Measurements from ENCODE around the gene IFNLR1.

Gene IFNLR1

DNA sequence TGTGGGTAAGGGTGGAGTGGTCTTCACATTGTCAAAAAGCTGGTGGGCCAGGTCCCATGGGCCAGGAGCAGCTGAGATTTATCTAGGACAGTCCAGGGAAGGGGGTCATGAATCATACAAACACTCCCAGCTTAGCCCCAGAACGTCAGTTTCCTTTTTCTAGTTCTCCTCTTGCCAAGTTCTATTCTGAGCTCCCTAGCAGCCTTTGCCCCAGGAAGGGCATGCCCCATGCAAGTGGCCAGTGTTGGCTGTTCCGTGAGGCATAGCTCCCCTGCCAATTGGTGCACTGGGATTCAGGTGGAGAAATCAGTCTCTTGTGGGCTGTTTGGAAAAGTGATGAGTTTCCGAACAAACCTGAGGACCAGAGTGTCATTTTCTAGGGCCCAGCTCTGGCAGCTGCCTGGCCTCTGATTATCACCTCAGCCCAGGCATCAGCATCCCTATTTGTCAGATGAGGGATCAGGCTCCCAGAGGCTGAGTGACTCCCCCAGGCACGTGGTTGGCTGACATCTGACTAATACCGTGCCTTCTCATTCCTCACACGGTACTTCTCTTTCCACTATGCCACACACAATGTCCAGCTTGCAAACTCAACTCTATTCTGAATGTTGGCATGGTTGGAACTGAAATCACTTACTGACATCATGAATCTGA lies 60.9 kb downstream of the IFNLR1 start:
- H3K9me3 ChIP-seq, result peaks cover 9% of the 10 kb centered on the region
- DNase-seq (ENCODE audit: low spot score in 2 of 2), result no peak
- H3K27me3 ChIP-seq (ENCODE audit: low read depth), result no peaks in the 10 kb centered on the region
- in situ Hi-C loops (cut with MboI; ENCODE audit: low sequenced_read_pairs), result no loop called here
- no peak overlapping the region for H3K4me3 ChIP-seq
- no peaks in the 10 kb centered on the region for H3K36me3 ChIP-seq (replicated peaks)
- H3K4me1 ChIP-seq, result no peaks in the 10 kb centered on the region

DNA sequence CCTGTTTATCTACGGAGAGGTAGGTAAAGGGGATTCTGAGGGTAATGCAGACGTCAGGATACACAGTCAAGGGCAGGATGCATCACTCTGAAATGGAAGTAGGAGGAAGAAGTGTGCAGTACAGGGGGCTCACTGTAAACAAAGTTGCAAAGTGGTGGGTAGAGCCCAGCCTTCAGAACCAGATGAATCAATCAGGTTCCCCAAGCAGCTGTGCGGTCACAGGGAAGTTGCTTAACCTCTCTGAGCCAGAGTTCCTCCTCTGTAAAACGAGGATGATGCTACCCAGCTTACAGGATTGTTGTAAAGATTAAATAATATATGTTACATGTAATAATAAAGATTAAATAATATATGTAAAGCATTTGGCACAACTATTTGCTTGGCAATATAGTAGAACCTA lies 61.6 kb downstream of the IFNLR1 start:
- no peak overlapping the region for H3K4me3 ChIP-seq
- DNase-seq (ENCODE audit: low spot score in 2 of 2), result no peak
- H3K36me3 ChIP-seq (replicated peaks), result no peaks in the 10 kb centered on the region
- no peaks in the 10 kb centered on the region for H3K4me1 ChIP-seq
- H3K27me3 ChIP-seq (ENCODE audit: low read depth), result no peaks in the 10 kb centered on the region
- in situ Hi-C loops (cut with MboI; ENCODE audit: low sequenced_read_pairs), result no loop called here
- peaks cover 8% of the 10 kb centered on the region for H3K9me3 ChIP-seq

DNA sequence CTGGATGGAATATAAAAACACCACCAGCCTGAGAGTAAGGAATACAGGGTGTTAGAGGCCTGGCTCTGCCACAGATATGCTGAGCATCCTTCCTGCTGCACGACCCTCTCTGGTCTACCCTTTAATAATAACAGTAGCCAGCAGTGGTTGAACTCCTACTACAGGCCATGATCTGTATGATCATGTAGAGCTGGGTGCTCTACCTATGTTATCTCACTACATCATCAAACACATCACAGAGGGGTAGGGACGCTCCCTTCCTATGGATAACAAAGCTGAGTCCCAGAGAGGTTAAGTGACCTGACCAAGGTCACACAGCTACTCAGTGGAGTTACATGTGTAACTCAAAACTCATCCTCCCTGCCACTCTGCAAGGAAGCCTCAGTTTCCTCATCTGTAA lies 62.1 kb downstream of the IFNLR1 start:
- Histone ChIP-seq H3K9me3 (peaks cover 3% of the 10 kb centered on the region), H3K4me3 (no peak overlapping the region), H3K36me3 (replicated peaks) (no peaks in the 10 kb centered on the region), H3K4me1 (no peaks in the 10 kb centered on the region), H3K27me3 (ENCODE audit: low read depth) (no peaks in the 10 kb centered on the region)
- DNase-seq (ENCODE audit: low spot score in 2 of 2), result no peak
- in situ Hi-C loops (cut with MboI; ENCODE audit: low sequenced_read_pairs), result no loop called here

DNA sequence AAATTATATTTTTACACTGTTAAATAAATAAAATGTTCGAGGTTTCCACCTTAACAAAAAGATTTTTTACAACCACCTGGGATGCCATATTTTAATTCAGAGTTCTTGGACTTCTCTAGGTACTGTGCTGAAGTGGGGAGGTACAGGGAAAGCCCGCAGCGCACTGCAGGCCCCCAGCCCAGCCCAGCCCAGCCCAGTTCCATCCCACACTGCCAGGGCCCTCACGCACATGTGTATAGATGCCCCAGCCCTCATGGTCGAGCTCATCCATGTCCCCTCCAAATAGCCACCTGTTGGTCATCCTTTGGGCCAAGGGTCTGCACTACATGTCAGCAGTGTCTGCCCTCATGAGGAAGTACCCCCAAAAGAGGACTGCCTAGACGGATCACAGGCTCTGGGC lies 63.5 kb downstream of the IFNLR1 start:
- no peak for DNase-seq (ENCODE audit: low spot score in 2 of 2)
- in situ Hi-C loops (cut with MboI; ENCODE audit: low sequenced_read_pairs), result no loop called here
- no peaks in the 10 kb centered on the region for H3K27me3 ChIP-seq (ENCODE audit: low read depth)
- H3K4me1 ChIP-seq, result no peaks in the 10 kb centered on the region
- no peaks in the 10 kb centered on the region for H3K9me3 ChIP-seq
- H3K4me3 ChIP-seq, result no peak overlapping the region
- H3K36me3 ChIP-seq (replicated peaks), result no peaks in the 10 kb centered on the region

DNA sequence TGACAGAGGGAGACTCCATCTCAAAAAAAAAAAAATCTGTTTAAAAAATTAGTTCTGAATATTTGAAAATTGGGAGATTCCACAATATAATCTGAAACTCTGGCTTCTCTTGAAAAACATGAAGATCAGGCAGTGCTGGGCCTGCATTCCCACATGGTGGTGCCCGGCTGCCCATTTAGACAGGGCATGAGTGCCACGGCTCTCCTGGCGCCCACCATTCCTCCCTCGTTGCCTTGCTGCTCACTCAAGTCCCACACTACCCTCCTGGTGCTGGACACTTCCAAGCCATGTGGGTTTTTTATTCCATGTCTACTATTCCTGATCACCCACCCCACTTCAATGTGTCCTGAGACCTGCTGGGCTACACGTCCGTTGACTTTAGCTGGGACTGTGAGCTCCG lies 64.3 kb downstream of the IFNLR1 start:
- no peak for DNase-seq (ENCODE audit: low spot score in 2 of 2)
- no peaks in the 10 kb centered on the region for H3K4me1 ChIP-seq
- H3K4me3 ChIP-seq, result no peak overlapping the region
- no peaks in the 10 kb centered on the region for H3K9me3 ChIP-seq
- no peaks in the 10 kb centered on the region for H3K36me3 ChIP-seq (replicated peaks)
- H3K27me3 ChIP-seq (ENCODE audit: low read depth), result no peaks in the 10 kb centered on the region
- in situ Hi-C loops (cut with MboI; ENCODE audit: low sequenced_read_pairs), result no loop called here

DNA sequence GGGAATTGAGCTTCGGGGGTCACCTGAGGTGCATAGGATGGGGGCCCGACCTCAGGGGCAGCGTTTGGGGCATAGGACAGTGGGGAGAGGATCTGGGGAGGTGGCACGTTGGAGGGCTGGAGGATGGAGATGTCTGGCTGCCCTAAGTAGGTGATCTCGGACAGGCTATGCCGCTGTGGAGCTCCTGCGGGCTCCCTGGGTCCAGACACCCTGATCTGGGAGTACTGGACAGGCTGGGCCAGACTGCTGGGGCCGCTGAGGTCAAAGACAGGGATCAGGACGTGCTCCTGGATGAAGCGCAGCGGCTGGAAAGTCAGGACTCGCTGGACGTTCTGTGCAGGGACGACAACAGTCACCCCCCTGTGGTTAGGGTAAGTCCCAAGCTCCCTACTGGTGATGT lies 65.7 kb downstream of the IFNLR1 start:
- Histone ChIP-seq H3K9me3 (no peaks in the 10 kb centered on the region), H3K36me3 (replicated peaks) (no peaks in the 10 kb centered on the region), H3K4me1 (no peaks in the 10 kb centered on the region), H3K27me3 (ENCODE audit: low read depth) (0 out of 2 replicates have a peak, but pooled peaks cover 2% of the 10 kb centered on the region), H3K4me3 (no peak overlapping the region)
- DNase-seq (ENCODE audit: low spot score in 2 of 2), result no peak
- in situ Hi-C loops (cut with MboI; ENCODE audit: low sequenced_read_pairs), result no loop called here

DNA sequence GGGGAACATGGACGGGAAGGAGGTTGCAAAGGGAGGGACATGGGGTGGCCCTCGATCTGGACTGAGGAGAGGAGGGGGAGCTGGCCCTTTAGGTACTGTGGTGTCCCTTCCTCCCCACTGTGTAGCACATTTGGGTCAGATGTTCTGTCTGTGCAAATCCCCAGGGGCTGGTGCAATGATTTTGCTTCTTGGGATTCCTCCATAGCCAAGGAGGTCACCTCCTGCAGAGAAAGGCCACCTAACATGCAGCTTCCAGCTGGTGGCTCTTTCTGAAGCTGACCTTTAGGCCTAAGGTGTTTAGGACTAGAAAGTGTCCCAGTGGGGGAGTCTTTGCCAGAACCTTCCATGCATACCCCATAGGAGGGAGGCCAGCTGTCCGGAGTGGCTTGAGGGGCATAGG lies 66.1 kb downstream of the IFNLR1 start:
- Histone ChIP-seq H3K36me3 (replicated peaks) (no peaks in the 10 kb centered on the region), H3K4me3 (no peak overlapping the region), H3K27me3 (ENCODE audit: low read depth) (peaks cover 2% of the 10 kb centered on the region; the same call in 1 of the 2 replicates), H3K9me3 (no peaks in the 10 kb centered on the region), H3K4me1 (no peaks in the 10 kb centered on the region)
- no peak for DNase-seq (ENCODE audit: low spot score in 2 of 2)
- in situ Hi-C loops (cut with MboI; ENCODE audit: low sequenced_read_pairs), result no loop called here

DNA sequence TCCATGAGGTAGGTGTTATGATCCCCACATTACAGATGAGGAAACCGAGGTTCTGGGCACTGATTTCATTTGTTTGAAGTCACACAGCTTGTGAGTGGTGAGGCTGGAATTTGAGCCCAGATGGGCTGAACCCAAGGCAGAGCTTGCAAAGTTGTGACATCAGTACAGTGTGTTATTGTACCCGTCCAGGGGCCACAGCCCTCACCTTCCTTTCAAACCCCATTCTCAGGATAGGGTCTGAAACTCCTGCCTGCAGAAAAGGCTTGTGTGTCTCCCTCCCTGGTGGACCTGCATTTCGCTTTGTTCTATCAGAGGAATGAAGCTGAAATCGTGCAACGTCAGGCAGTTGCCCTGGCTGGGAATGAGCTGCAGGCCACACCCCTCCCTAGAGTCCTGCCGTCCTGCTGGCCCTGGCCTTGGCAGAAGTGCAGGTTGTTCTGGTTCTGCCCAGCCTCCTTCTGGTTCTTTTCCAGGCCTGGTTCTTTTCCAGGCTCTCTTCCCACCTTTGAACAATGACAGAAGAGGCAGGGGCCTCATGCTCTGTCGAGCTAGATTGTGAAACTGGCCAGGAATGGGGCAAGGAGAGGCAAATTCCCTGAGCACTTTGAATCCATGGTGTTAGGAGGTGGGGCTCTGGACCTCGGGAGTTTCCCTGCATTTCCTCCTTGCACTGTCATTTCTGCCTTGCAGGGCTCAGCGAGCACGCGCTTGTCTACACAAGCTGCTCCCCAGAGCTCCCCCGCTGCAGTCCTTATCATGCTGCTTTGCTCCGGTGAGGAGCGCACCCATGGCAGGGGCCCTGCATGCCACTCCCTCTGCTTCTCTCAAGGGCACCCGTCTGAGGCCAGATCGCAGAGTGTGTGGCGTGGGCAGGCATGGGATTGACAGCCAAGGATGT lies 67.0 kb downstream of the IFNLR1 start:
- Histone ChIP-seq H3K9me3 (no peaks in the 10 kb centered on the region), H3K27me3 (ENCODE audit: low read depth) (peaks cover 2% of the 10 kb centered on the region; the same call in 1 of the 2 replicates), H3K4me3 (no peak overlapping the region), H3K36me3 (replicated peaks) (no peaks in the 10 kb centered on the region), H3K4me1 (no peaks in the 10 kb centered on the region)
- in situ Hi-C loops (cut with MboI; ENCODE audit: low sequenced_read_pairs), result no loop called here
- DNase-seq (ENCODE audit: low spot score in 2 of 2), result no peak

DNA sequence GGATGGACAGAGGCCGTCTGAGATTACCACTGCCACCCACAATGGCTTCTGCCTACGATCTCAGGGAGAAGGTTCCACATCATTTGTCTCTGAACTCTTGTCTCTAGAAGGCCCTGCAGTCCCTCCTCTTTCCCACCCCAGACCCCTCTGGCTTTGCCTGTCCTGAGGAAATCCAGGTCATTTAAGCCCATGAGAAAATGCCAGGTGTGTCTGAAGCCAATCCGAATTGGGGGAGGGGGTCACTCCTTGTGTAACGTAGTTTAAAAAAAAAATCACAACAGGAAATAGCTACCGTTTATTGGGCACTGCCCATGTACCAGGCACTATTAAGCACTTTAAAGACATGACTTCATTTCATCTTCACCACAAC lies 67.6 kb downstream of the IFNLR1 start:
- DNase-seq (ENCODE audit: low spot score in 2 of 2), result no peak
- H3K4me3 ChIP-seq, result no peak overlapping the region
- no peaks in the 10 kb centered on the region for H3K4me1 ChIP-seq
- in situ Hi-C loops (cut with MboI; ENCODE audit: low sequenced_read_pairs), result no loop called here
- no peaks in the 10 kb centered on the region for H3K36me3 ChIP-seq (replicated peaks)
- peaks cover 2% of the 10 kb centered on the region; the same call in 1 of the 2 replicates for H3K27me3 ChIP-seq (ENCODE audit: low read depth)
- H3K9me3 ChIP-seq, result no peaks in the 10 kb centered on the region

DNA sequence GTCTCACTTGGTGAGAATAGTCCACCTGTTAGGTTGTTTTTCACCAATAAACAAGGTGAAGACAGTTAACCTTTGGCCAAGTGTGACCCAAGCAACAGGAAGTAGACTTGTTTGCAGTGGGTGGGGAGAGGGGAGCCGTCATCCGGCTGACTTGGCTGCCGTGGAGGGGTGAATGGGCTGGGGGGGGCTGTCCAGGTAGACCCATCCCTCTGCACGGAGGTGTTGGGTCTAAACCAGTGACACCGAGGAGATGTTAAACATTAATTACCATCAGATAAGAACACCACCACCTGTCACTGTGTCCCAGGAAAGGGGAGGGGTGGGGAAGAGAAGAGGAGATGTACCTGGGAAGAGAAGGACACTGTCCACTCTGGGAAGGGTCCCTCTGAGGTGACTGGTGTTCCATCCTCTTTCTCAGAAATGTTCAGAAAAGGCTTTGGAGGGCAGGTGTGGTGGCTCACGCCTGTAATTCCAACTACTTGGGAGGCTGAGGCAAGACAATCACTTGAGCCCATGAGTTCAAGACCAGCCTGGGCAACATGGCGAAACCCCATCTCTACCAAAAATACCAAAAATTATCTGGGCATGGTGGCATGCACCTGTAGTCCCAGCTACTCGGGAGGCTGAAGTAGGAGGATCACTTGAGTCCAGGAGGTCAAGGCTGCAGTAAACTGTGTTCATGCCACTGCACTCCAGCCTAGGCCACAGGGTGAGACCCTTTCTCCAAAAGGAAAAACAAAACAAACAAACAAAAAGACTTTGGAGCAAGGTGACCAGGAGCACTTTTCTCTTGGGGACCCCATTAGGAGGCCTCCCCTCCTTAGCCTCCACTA lies 68.5 kb downstream of the IFNLR1 start:
- in situ Hi-C loops (cut with MboI; ENCODE audit: low sequenced_read_pairs), result no loop called here
- Histone ChIP-seq H3K4me1 (no peaks in the 10 kb centered on the region), H3K27me3 (ENCODE audit: low read depth) (peaks cover 2% of the 10 kb centered on the region; the same call in 1 of the 2 replicates), H3K36me3 (replicated peaks) (no peaks in the 10 kb centered on the region), H3K4me3 (no peak overlapping the region), H3K9me3 (no peaks in the 10 kb centered on the region)
- DNase-seq (ENCODE audit: low spot score in 2 of 2), result no peak

DNA sequence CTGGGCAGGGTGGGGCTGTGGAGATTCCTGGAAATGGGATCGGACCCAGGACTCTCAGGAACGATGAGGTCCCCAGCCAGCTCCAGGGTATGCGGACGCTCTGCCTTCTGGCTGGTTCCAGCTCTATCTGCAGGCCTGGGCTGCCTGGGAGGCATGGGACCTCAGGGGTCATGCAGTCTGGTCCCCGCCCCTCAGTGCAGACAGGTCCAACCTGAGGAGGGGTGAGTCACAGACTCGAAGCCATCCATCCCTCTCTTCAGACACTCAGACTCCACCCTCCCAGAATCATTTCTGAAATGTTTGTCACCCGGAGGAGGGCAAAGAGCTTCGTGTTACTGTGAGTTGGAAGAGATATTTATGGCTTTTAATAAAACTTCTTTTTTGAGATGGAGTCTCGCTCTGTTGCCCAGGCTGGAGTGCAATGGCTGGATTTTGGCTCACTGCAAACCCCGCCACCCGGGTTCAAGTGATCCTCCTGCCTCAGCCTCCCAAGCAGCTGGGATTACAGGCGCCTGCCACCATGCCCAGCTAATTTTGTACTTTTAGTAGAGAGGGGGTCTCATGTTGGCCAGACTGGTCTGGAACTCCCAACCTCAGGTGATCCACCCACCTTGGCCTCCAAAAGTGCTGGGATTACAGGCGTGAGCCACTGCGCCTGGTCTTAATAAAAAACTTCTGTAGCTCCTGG lies 69.2 kb downstream of the IFNLR1 start:
- H3K36me3 ChIP-seq (replicated peaks), result no peaks in the 10 kb centered on the region
- in situ Hi-C loops (cut with MboI; ENCODE audit: low sequenced_read_pairs), result no loop called here
- no peak overlapping the region for H3K4me3 ChIP-seq
- H3K4me1 ChIP-seq, result no peaks in the 10 kb centered on the region
- peaks cover 2% of the 10 kb centered on the region; the same call in 1 of the 2 replicates for H3K27me3 ChIP-seq (ENCODE audit: low read depth)
- no peak for DNase-seq (ENCODE audit: low spot score in 2 of 2)
- H3K9me3 ChIP-seq, result no peaks in the 10 kb centered on the region

DNA sequence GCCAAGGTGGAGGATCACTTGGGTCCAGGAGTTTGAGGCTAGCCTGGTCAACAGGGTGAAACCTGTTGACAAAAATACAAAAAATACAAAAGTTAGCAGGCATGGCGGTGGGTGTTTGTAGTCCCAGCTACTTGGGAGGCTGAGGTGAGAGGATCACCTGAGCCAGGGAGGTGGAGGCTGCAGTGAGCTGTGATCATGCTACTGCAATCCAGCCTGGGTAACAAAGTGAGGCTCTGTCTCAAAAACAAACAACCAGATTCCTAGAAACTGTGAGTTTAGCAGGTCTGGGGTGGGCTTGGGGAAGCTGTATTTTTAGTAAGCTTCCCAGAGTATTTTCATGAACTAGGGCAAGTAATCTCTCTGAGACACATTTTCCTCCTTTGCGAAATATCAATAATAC lies 70.0 kb downstream of the IFNLR1 start:
- in situ Hi-C loops (cut with MboI; ENCODE audit: low sequenced_read_pairs), result no loop called here
- no peak for DNase-seq (ENCODE audit: low spot score in 2 of 2)
- no peaks in the 10 kb centered on the region for H3K9me3 ChIP-seq
- H3K36me3 ChIP-seq (replicated peaks), result no peaks in the 10 kb centered on the region
- H3K27me3 ChIP-seq (ENCODE audit: low read depth), result peaks cover 2% of the 10 kb centered on the region; the same call in 1 of the 2 replicates
- peaks cover 4% of the 10 kb centered on the region for H3K4me1 ChIP-seq
- no peak overlapping the region for H3K4me3 ChIP-seq

DNA sequence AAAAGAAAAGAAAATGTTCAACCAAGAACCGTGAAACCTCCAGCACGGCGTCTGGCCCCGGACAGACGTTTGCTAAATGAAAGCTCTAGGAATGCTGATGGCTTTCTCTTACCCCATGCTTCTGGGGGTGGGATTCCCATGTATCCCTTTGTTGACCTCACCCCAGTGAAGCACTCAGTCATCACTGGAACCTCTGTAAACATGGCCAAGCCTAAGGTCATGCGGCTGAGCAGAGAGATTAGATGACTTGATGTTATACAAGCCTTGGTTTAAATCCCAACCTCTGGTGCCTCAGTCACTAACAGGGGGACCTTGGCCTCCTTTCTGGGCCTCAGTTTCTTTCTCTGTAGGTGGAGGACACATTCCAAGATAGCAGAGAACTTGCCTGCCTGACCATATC lies 72.3 kb downstream of the IFNLR1 start:
- Histone ChIP-seq H3K4me3 (no peak overlapping the region), H3K9me3 (no peaks in the 10 kb centered on the region), H3K4me1 (peaks cover 4% of the 10 kb centered on the region), H3K27me3 (ENCODE audit: low read depth) (peaks cover 2% of the 10 kb centered on the region; the same call in 1 of the 2 replicates), H3K36me3 (replicated peaks) (no peaks in the 10 kb centered on the region)
- in situ Hi-C loops (cut with MboI; ENCODE audit: low sequenced_read_pairs), result no loop called here
- no peak for DNase-seq (ENCODE audit: low spot score in 2 of 2)
